HEK293 (cell line): Measurements from ENCODE around the gene ABHD16A.

Source experiments
- BCL6B ChIP-seq: fragments of 450-650 bp; formaldehyde crosslinking; IDR thresholded peaks from 2 replicates; pipeline ENCODE4 v1.5.1; 2017; ENCODE audit warnings: missing biosample characterization, missing genetic modification characterization
- GLI2 ChIP-seq: fragments of 450-650 bp; formaldehyde crosslinking; IDR thresholded peaks from 2 replicates; pipeline ENCODE4; 2017; ENCODE audit warnings: missing biosample characterization, missing genetic modification characterization, low read depth, borderline replicate concordance
- GLIS1 ChIP-seq: fragments of 450-650 bp; formaldehyde crosslinking; IDR thresholded peaks from 2 replicates; pipeline ENCODE4 v1.5.1; 2016; ENCODE audit warnings: missing biosample characterization, missing genetic modification characterization
- HOXD13 ChIP-seq: sonication (generic); formaldehyde crosslinking; IDR thresholded peaks from 2 replicates; pipeline ENCODE4 v1.8.0; 2022; ENCODE audit warnings: missing genetic modification reagents, borderline replicate concordance
- KLF9 ChIP-seq: fragments of 450-650 bp; formaldehyde crosslinking; IDR thresholded peaks from 2 replicates; pipeline ENCODE4 v1.5.1; 2016; ENCODE audit warnings: missing biosample characterization, missing genetic modification characterization, low read depth
- MZF1 ChIP-seq: fragments of 450-650 bp; formaldehyde crosslinking; IDR thresholded peaks from 2 replicates; pipeline ENCODE4 v1.5.1; 2017; ENCODE audit warnings: missing biosample characterization, missing genetic modification characterization, borderline replicate concordance
- PRDM10 ChIP-seq: fragments of 450-650 bp; formaldehyde crosslinking; IDR thresholded peaks from 2 replicates; pipeline ENCODE4 v1.5.1; 2016; ENCODE audit warnings: missing biosample characterization, missing genetic modification characterization
- SP3 ChIP-seq: fragments of 450-650 bp; formaldehyde crosslinking; IDR thresholded peaks from 2 replicates; pipeline ENCODE4 v1.5.1; 2016; ENCODE audit warnings: missing biosample characterization, missing genetic modification characterization
- TCF7L2 ChIP-seq: IDR thresholded peaks from 2 replicates; pipeline ENCODE4 v1.6.1; 2011; ENCODE audit warnings: low read depth, mild to moderate bottlenecking, inconsistent platforms, low read length, moderate library complexity, borderline replicate concordance
- ZBTB10 ChIP-seq: fragments of 450-650 bp; formaldehyde crosslinking; IDR thresholded peaks from 2 replicates; pipeline ENCODE4 v1.5.1; 2016; ENCODE audit warnings: missing biosample characterization, missing genetic modification characterization
- ZBTB17 ChIP-seq: fragments of 450-650 bp; formaldehyde crosslinking; IDR thresholded peaks from 2 replicates; pipeline ENCODE4 v1.5.1; 2016; ENCODE audit warnings: missing biosample characterization, missing genetic modification characterization
- ZBTB44 ChIP-seq: fragments of 450-650 bp; IDR thresholded peaks from 2 replicates; pipeline ENCODE4 v1.5.1; 2018; ENCODE audit warnings: missing biosample characterization, mild to moderate bottlenecking, missing genetic modification characterization
- ZBTB6 ChIP-seq: fragments of 450-650 bp; formaldehyde crosslinking; IDR thresholded peaks from 2 replicates; pipeline ENCODE4 v1.5.1; 2017; ENCODE audit warnings: missing biosample characterization, missing genetic modification characterization
- ZNF140 ChIP-seq: fragments of 450-650 bp; formaldehyde crosslinking; IDR thresholded peaks from 2 replicates; pipeline ENCODE4 v1.5.1; 2016; ENCODE audit warnings: missing biosample characterization, missing genetic modification characterization
- ZNF146 ChIP-seq: fragments of 450-650 bp; formaldehyde crosslinking; IDR thresholded peaks from 2 replicates; pipeline ENCODE4 v1.5.1; 2016; ENCODE audit warnings: missing biosample characterization, missing genetic modification characterization
- ZNF169 ChIP-seq: fragments of 450-650 bp; formaldehyde crosslinking; IDR thresholded peaks from 2 replicates; pipeline ENCODE4 v1.5.1; 2016; ENCODE audit warnings: missing biosample characterization, missing genetic modification characterization
- ZNF202 ChIP-seq: fragments of 450-650 bp; formaldehyde crosslinking; IDR thresholded peaks from 2 replicates; pipeline ENCODE4 v1.5.1; 2016; ENCODE audit warnings: missing biosample characterization, missing genetic modification characterization, borderline replicate concordance
- ZNF366 ChIP-seq: fragments of 450-650 bp; formaldehyde crosslinking; conservative IDR thresholded peaks from 2 replicates; pipeline ENCODE4 v1.5.1; 2016; ENCODE audit warnings: missing biosample characterization, missing genetic modification characterization
- ZNF501 ChIP-seq: fragments of 450-650 bp; formaldehyde crosslinking; IDR thresholded peaks from 2 replicates; pipeline ENCODE4 v1.5.1; 2016; ENCODE audit warnings: missing biosample characterization, missing genetic modification characterization
- ZNF555 ChIP-seq: fragments of 450-650 bp; formaldehyde crosslinking; conservative IDR thresholded peaks from 2 replicates; pipeline ENCODE4 v1.5.1; 2017; ENCODE audit warnings: missing biosample characterization, mild to moderate bottlenecking, missing genetic modification characterization, inconsistent platforms
- ZNF580 ChIP-seq: fragments of 450-650 bp; formaldehyde crosslinking; IDR thresholded peaks from 2 replicates; pipeline ENCODE4 v1.5.1; 2016; ENCODE audit warnings: missing biosample characterization, missing genetic modification characterization
- ZNF600 ChIP-seq: fragments of 450-650 bp; formaldehyde crosslinking; IDR thresholded peaks from 2 replicates; pipeline ENCODE4 v1.5.1; 2016; ENCODE audit warnings: missing biosample characterization, missing genetic modification characterization
- ZNF610 ChIP-seq: fragments of 450-650 bp; formaldehyde crosslinking; IDR thresholded peaks from 2 replicates; pipeline ENCODE4 v1.5.1; 2016; ENCODE audit warnings: missing biosample characterization, missing genetic modification characterization, borderline replicate concordance
- ZNF658 ChIP-seq: fragments of 450-650 bp; formaldehyde crosslinking; IDR thresholded peaks from 2 replicates; pipeline ENCODE4; 2016; ENCODE audit warnings: missing biosample characterization, missing genetic modification characterization
- ZNF701 ChIP-seq: fragments of 450-650 bp; formaldehyde crosslinking; IDR thresholded peaks from 2 replicates; pipeline ENCODE4 v1.5.1; 2016; ENCODE audit warnings: missing biosample characterization, missing genetic modification characterization
- ZNF704 ChIP-seq: fragments of 450-650 bp; formaldehyde crosslinking; IDR thresholded peaks from 2 replicates; pipeline ENCODE4 v1.5.1; 2016; ENCODE audit warnings: missing biosample characterization, missing genetic modification characterization
- ZNF791 ChIP-seq: fragments of 450-650 bp; formaldehyde crosslinking; IDR thresholded peaks from 2 replicates; pipeline ENCODE4 v1.5.1; 2016; ENCODE audit warnings: missing biosample characterization, missing genetic modification characterization

Gene ABHD16A

GRCh38 chr6:31657406-31658157 is 45.5 kb downstream of the ABHD16A start (continued):
- no peak for TF ChIP-seq MZF1 (tag by site-specific recombination)
- no peak for TF ChIP-seq ZNF140 (tag by site-specific recombination)
- TF ChIP-seq ZNF366 (tag by site-specific recombination) = peak; percentile 63
- no peak for TF ChIP-seq ZNF791 (tag by site-specific recombination)
- no peak for TF ChIP-seq GLI2 (tag by site-specific recombination)
- TF ChIP-seq ZNF701 (tag by site-specific recombination) = no peak
- TF ChIP-seq ZNF658 = no peak
- TF ChIP-seq ZBTB44 = no peak
- TF ChIP-seq ZNF146 (tag by site-specific recombination) = no peak
- TF ChIP-seq GLIS1 (tag by site-specific recombination) = no peak
- peak; percentile 84 for TF ChIP-seq PRDM10
- TF ChIP-seq ZBTB10 = no peak
- no peak for TF ChIP-seq KLF9 (tag by site-specific recombination)
- no peak for TF ChIP-seq TCF7L2
- no peak for TF ChIP-seq ZNF202 (tag by site-specific recombination)
- no peak for TF ChIP-seq ZNF610 (tag by site-specific recombination)
- no peak for TF ChIP-seq ZNF580
- TF ChIP-seq ZNF600 (tag by site-specific recombination) = peak; percentile 70
- TF ChIP-seq BCL6B (tag by site-specific recombination) = no peak
- TF ChIP-seq ZBTB17 (tag by site-specific recombination) = no peak
- TF ChIP-seq ZNF501 (tag by site-specific recombination) = no peak
- no peak for TF ChIP-seq ZNF169 (tag by site-specific recombination)
- no peak for TF ChIP-seq ZNF555 (tag by site-specific recombination)
- TF ChIP-seq ZNF704 (tag by site-specific recombination) = no peak
- TF ChIP-seq SP3 (tag by site-specific recombination) = no peak
- TF ChIP-seq HOXD13 (CRISPR knock-in tag) = 0 out of 2 replicates have a peak, but pooled peaks have one; percentile 17
- no peak for TF ChIP-seq ZBTB6 (tag by site-specific recombination)
